Heart left ventricle (tissue), 13 donors: Measurements from ENCODE around the gene FFAR4.

Experiments
- CTCF ChIP-seq, 12 donors: fragments of 200-600 bp; sonication (generic) in 4 of 12; IDR thresholded peaks; one replicate each; pipeline versions ENCODE4 v1.5.0 to v1.8.0; 2018 to 2022; ENCODE audit warnings: antibody characterized with exemption in 12 of 12, mild to moderate bottlenecking in 5 of 12
- POLR2A ChIP-seq, 2 donors: fragments of 450-650 bp; IDR thresholded peaks; one replicate each; pipeline ENCODE4 v1.6.1; 2017; ENCODE audit warnings: antibody characterized with exemption in 2 of 2, mild to moderate bottlenecking in 2 of 2, moderate library complexity in 2 of 2
- donor health status: ischemic (EF 13 %, LVEDD 7.1; RV severe dilation, severe dysfunction).
- donor health status: DM: no; HTN: yes; CAD: no.
- donor health status: DM: no; HTN: no; CAD: no.
- donor health status: ischemic (EF 25% LVEDD 6.9; RV normal size, moderate dysfunction).
- donor health status: ischemic (EF 25% LVEDD 5.7; RV mildly dilated, moderate dysfunction).
- donor health status: ischemic (EF 35%, LVEDD 5.7; RV mildly dilated, moderate dysfunction).
- donor health status: nonischemic (EF 11% LVEDD 7.7; RV severe dilation, severe dysfunction).
- donor health status: DM: yes; HTN: yes; CAD: no.
- donor health status: PGD.
- donor health status: ischemic (EF 29% LVEDD 5.4; RV normal size, mild dysfunction).
- donor health status: nonischemic (EF 23%, LVEDD 6.1; RV moderate dilation, normal function).

GRCh38 chr10:93596539-93596938 lies 30.1 kb downstream of the FFAR4 start:
- TF ChIP-seq CTCF (IDR thresholded peaks at IDR 0.05) (no peak), POLR2A (IDR thresholded peaks at IDR 0.05) (no peak)
